T-helper 1 cell treated with Interleukin-12 subunit alpha and Interleukin-12 subunit beta and Interleukin-4 antibody, amounts not matched to agents 30 μg/mL and 1 μg/mL, for 36 hours (primary cell): Measurements from ENCODE around the gene DYSF.

Experiments
- H3K27ac Mint-ChIP-seq: one replicate; pipeline ENCODE4 v1.8.0; 2021; ENCODE audit warnings: mild to moderate bottlenecking, mixed read lengths
- H3K27me3 Mint-ChIP-seq: one replicate; pipeline ENCODE4 v1.8.0; 2021; ENCODE audit warnings: low read depth, mixed read lengths
- H3K36me3 Mint-ChIP-seq: one replicate; pipeline ENCODE4 v1.8.0; 2021; ENCODE audit warnings: low read depth, mixed read lengths
- H3K4me1 Mint-ChIP-seq: one replicate; pipeline ENCODE4 v1.8.0; 2021; ENCODE audit warnings: low read depth, mixed read lengths
- H3K4me3 Mint-ChIP-seq: one replicate; pipeline ENCODE4 v1.8.0; 2021; ENCODE audit warnings: mild to moderate bottlenecking, moderate library complexity, mixed read lengths
- H3K9me3 Mint-ChIP-seq: one replicate; pipeline ENCODE4 v1.8.0; 2021; ENCODE audit warnings: mixed read lengths

DYSF gene

GRCh38 chr2:71609958-71610357 is 156.6 kb downstream of the DYSF start:
- Mint-ChIP-seq H3K27ac (no peak overlapping the region), H3K36me3 (no peaks in the 10 kb centered on the region), H3K4me1 (peaks cover 3% of the 10 kb centered on the region), H3K27me3 (peaks cover 10% of the 10 kb centered on the region), H3K4me3 (no peak overlapping the region), H3K9me3 (no peaks in the 10 kb centered on the region)

DNA sequence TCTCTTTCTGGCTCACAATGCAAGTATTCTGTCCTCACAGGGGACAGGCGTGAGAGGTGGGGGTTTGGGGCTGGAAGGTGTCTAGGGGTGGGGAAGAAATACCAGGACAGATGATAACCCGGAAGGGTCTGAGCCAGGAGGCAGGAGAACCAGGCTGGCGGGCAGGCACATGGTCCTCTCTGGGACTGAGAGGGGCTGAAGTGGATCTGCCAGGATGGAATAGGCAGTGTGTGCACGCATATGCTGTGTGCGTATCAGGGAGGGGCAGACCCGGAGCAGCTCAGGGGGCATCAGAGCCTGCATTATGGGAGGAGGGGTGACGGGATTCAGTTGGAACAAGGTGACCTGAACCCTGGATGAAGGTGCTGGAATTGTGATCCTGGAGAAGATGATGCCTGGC is 157.3 kb downstream of the DYSF start:
- Mint-ChIP-seq H3K36me3 (no peaks in the 10 kb centered on the region), H3K27ac (no peak overlapping the region), H3K4me3 (no peak overlapping the region), H3K9me3 (no peaks in the 10 kb centered on the region), H3K4me1 (no peaks in the 10 kb centered on the region), H3K27me3 (peaks cover 7% of the 10 kb centered on the region)

DNA sequence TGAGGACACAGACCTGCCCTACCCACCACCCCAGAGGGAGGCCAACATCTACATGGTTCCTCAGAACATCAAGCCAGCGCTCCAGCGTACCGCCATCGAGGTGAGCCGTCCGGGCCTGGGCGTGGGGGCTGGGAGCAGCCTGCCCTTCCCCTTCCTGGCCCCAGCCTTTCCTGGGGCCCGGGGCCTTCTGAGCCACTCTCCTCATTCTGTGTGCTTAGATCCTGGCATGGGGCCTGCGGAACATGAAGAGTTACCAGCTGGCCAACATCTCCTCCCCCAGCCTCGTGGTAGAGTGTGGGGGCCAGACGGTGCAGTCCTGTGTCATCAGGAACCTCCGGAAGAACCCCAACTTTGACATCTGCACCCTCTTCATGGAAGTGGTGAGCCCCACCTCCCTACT is 157.9 kb downstream of the DYSF start:
- Mint-ChIP-seq H3K4me3 (no peak overlapping the region), H3K9me3 (no peaks in the 10 kb centered on the region), H3K27ac (no peak overlapping the region), H3K27me3 (peaks cover 4% of the 10 kb centered on the region), H3K4me1 (no peaks in the 10 kb centered on the region), H3K36me3 (no peaks in the 10 kb centered on the region)

DNA sequence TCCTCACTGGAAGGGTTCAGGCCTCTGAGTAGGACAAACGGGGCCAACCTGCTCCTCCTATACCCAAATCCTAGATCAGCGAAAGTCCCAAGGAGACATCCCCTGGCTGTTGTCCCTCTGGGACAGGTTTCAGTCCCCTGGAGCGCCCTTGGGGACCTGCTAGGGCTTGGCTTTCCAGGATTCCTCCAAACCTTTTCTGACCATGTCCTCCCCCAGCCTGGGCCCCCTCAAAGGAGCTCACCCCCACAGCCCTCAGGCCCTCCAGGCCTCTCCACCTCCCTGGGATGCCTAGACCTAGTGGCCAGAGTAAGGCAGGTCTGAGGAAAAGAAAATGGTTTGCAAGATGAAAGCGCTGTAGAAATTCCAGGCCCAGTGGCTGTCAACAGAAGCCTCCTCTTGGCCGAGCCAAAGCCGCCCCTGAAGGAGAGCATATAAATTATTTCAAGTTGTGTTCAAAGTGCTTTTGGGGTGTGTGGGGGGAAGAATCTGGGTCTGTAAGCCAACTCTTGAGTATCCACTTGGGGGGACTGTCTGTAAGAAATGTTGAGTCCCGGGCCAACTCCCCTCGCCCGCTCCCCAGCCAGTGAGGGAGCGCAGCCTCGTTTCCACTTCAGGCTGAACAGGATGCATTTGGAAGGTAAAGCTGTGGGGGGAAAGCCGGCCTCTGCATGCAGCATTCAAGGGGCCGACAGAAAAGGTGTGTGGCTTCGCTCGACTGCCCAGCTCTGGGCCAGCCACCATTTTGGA is 158.6 kb downstream of the DYSF start:
- Mint-ChIP-seq H3K27ac (no peak overlapping the region), H3K4me1 (no peaks in the 10 kb centered on the region), H3K4me3 (no peak overlapping the region), H3K9me3 (no peaks in the 10 kb centered on the region), H3K36me3 (no peaks in the 10 kb centered on the region), H3K27me3 (no peaks in the 10 kb centered on the region)

- H3K9me3 Mint-ChIP-seq: no peaks in the 10 kb centered on the region
- no peaks in the 10 kb centered on the region for H3K27me3 Mint-ChIP-seq
- no peak overlapping the region for H3K4me3 Mint-ChIP-seq
- H3K36me3 Mint-ChIP-seq: no peaks in the 10 kb centered on the region
- H3K4me1 Mint-ChIP-seq: no peaks in the 10 kb centered on the region
- no peak overlapping the region for H3K27ac Mint-ChIP-seq
Measured at GRCh38 chr2:71612581-71613402, 159.4 kb downstream of the DYSF start.

DNA sequence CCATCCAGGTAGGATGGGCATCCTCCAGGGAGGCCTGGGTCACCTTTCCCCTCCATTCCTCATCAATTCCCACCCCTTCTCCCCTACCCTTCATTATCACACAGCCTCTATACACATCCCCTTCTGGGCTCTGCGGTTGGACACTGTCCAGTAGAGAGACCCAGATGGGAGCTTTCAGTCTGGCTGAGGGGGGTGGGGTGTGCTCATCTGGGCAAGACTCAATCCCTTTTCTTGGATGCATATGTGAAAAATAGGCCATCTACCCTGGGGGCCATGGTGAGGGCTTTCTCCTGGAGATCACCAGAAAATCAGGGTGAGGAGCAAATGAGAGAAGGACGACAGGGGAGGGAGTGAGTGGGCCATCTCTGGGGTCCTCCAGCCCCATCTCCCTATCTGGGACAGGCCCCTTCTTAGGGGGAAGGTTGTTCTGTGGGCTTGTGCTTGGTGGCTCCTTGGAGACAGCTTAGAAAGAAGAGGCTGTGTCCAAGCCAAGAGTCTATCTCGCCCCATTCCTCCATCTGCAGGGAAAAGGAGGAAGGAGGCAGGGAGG is 160.1 kb downstream of the DYSF start:
- Mint-ChIP-seq H3K27ac (no peak overlapping the region), H3K9me3 (no peaks in the 10 kb centered on the region), H3K4me1 (no peaks in the 10 kb centered on the region), H3K27me3 (no peaks in the 10 kb centered on the region), H3K4me3 (no peak overlapping the region), H3K36me3 (no peaks in the 10 kb centered on the region)

- Mint-ChIP-seq H3K36me3 (no peaks in the 10 kb centered on the region), H3K27ac (no peak overlapping the region), H3K27me3 (no peaks in the 10 kb centered on the region), H3K4me1 (no peaks in the 10 kb centered on the region), H3K9me3 (no peaks in the 10 kb centered on the region), H3K4me3 (no peak overlapping the region)
Measured at GRCh38 chr2:71613953-71614925, 160.9 kb downstream of the DYSF start.

DNA sequence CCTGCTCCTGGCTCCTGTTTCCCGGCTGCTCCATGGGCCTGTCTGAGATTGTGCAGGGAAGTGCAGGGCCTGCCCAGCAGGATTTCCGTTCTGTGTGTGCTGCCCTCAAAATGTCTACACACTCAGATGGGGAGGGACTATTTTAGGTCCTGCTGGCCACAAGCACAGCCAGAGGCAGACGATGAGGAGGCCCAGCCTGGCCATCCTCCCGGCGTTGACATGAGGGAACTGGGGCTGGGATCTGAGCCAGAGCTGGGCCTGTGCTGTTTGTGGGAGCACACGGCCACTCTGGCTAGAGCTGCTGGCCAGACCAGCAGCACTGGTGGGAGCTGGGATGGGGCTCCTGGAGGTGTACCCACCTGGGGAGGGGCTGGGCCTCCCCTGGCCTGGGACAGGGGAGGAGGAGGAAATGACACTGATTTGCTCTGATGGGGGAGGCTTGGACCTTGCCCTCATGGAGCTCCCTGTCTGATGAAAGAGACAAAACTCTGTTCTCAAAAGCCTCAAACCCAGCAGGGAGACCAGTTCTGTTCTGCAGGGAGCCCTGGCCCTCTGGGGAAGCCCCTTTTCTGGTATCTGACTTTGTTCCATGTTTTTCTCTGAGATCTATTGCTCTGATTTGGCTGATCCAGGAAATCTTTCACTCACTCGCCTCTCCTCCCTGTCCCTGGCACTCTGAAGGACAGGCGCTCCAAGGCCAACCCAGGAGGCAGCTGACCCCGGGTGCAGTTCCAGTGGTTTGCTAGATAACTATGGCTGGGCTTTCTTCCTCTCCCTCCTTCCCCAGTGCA is 161.8 kb downstream of the DYSF start:
- no peaks in the 10 kb centered on the region for H3K9me3 Mint-ChIP-seq
- no peaks in the 10 kb centered on the region for H3K36me3 Mint-ChIP-seq
- H3K27me3 Mint-ChIP-seq: no peaks in the 10 kb centered on the region
- no peaks in the 10 kb centered on the region for H3K4me1 Mint-ChIP-seq
- no peak overlapping the region for H3K27ac Mint-ChIP-seq
- no peak overlapping the region for H3K4me3 Mint-ChIP-seq

GRCh38 chr2:71615767-71616730 is 162.7 kb downstream of the DYSF start:
- no peak overlapping the region for H3K4me3 Mint-ChIP-seq
- no peaks in the 10 kb centered on the region for H3K27me3 Mint-ChIP-seq
- no peak overlapping the region for H3K27ac Mint-ChIP-seq
- H3K9me3 Mint-ChIP-seq: no peaks in the 10 kb centered on the region
- H3K4me1 Mint-ChIP-seq: no peaks in the 10 kb centered on the region
- no peaks in the 10 kb centered on the region for H3K36me3 Mint-ChIP-seq

- H3K27ac Mint-ChIP-seq: no peak overlapping the region
- no peaks in the 10 kb centered on the region for H3K27me3 Mint-ChIP-seq
- H3K36me3 Mint-ChIP-seq: no peaks in the 10 kb centered on the region
- no peaks in the 10 kb centered on the region for H3K9me3 Mint-ChIP-seq
- no peaks in the 10 kb centered on the region for H3K4me1 Mint-ChIP-seq
- H3K4me3 Mint-ChIP-seq: no peak overlapping the region
Measured at GRCh38 chr2:71617266-71617665, 163.9 kb downstream of the DYSF start.

- Mint-ChIP-seq H3K4me1 (no peaks in the 10 kb centered on the region), H3K9me3 (no peaks in the 10 kb centered on the region), H3K4me3 (no peak overlapping the region), H3K36me3 (no peaks in the 10 kb centered on the region), H3K27ac (no peak overlapping the region), H3K27me3 (no peaks in the 10 kb centered on the region)
Measured at GRCh38 chr2:71618327-71619113, 165.2 kb downstream of the DYSF start.

- H3K4me1 Mint-ChIP-seq: no peaks in the 10 kb centered on the region
- H3K36me3 Mint-ChIP-seq: no peaks in the 10 kb centered on the region
- H3K27me3 Mint-ChIP-seq: no peaks in the 10 kb centered on the region
Measured at GRCh38 chr2:71619230-71619741, 165.9 kb downstream of the DYSF start.

More at GRCh38 chr2:71619230-71619741, 165.9 kb downstream of the DYSF start:
- Mint-ChIP-seq H3K9me3 (no peaks in the 10 kb centered on the region), H3K27ac (no peak overlapping the region), H3K4me3 (no peak overlapping the region)
